Activated CD8-positive, alpha-beta memory T cell treated with anti-CD3 and anti-CD28 coated beads, Interleukin-2, amount 50 U/mL, for 48 hours (primary cell): ENCODE measurements around the gene ZNRF4.
A peak's percentile ranks its signal among the peaks of the same experiment; 100 is the strongest.
"Not testable (repeated sequence)": the region's sequence is repeated elsewhere in the genome, so short reads cannot be mapped to it uniquely, and the experiment has no call there.

ENCODE experiments used
- DNase-seq: peaks from one replicate; pipeline ENCODE4 v3.0.0-alpha.2; 2020

ZNRF4 gene

DNA sequence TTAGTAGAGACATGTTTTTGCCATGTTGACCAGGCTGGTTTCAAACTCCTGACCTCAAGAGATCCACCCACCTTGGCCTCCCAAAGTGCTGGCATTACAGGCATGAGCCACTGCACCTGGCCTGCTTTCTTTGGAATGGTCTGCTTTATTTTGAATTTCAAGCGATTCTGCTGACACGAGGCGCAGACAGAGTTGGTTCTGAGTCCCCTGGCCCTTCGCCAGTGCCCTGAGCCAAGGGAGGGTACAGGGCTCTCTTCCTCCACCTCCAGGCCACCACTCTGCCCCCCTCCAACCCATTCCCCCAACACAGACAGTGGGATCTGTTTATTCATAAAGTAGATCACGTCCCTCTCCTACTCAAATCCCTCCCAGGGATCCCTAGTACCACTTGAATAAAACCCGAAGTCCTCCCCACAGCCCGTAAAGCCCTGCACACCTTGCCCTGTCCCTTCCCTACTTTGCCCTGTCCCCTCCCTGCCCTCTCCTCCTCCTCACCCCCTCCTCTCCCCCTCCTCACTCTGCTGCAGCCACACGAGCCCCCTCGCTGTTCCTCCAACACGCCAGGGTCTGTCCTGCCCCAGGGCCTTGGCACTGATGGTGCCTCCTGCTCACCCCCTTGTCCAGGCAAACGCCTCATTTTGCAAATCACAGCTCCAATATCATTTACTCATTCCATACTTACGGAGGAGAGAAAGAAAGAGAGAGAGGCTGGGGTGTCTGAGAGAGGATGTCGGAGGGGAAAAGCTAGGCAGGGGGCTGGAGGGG, 22.4 kb downstream of the ZNRF4 start:
- no peak for DNase-seq

- no peak for DNase-seq
Observed at GRCh38 chr19:5478241-5478924, 23.2 kb downstream of the ZNRF4 start.

DNA sequence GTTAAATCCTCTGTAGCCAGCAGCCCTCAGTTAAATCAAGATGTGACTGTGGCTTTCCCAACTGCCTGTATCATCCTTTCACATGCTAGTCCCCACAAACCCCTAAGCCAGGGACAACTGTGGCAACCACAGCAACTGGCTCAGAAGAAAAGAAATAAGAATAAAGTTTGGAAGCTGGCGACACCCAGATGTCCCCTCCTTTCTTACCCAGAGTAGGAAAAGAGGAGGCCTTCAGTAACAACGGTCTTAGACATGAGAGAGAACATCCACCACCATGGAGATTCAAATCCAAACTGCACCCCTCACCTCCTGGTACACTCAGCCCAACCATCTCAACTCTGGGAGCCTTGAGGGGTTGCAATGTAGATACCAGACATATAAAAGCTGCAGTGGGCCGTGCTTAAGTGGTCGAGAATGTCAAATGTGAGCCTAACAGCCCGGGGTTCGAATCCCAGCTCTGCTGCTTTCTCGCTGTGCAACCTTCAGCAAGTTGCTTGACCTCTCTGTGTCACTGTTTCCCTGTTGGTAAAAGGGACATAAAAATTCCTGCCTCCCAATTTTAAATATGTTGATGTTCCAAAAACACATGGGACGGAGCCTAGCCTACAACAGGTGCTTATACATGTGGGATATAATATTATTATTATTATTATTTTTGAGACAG, 23.8 kb downstream of the ZNRF4 start:
- DNase-seq, result no peak

DNA sequence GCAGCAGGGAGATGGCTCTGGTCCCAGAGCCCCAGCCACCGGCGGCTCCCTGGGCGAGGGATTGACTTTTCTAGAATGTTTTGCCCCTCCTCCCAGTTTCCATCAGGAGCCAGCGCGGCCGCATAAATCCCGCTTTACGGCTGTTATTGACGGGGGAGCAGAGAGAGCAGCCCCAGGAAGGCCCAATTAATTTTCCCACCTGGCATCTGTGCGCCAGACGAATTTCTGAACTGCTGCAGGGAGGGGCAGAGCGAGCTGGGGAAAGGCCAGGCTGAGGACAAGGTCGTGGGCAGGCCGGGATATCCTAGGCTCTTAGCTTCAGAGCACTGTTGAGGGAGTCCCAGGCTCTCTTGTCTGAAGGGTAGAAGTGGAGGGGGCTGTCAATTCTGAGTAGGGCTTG, 24.7 kb downstream of the ZNRF4 start:
- DNase-seq, result no peak

DNA sequence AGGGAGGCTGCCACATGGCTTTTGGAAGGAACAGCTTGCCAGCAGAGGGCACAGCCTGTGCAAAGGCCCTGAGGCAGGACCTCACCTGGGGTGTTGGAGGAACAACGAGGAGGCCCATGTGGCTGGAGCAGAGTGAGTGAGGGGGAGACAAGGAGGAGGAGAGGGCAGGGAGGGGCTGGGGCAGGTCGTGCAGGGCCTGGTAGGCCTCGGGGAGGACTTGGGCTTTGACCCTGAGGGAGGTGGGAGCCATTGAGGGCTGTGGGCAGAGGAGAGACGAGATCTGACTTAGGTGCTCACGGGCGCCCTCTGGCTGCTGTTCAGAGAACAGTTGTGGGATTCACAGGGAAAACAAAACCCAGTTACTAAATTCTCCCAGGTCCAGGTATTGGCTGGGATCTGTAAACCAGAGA, 25.2 kb downstream of the ZNRF4 start:
- peak; percentile 69 for DNase-seq

GRCh38 chr19:5481957-5482356, 26.7 kb downstream of the ZNRF4 start:
- no peak for DNase-seq

- DNase-seq, result no peak
Observed at GRCh38 chr19:5484398-5485285, 29.4 kb downstream of the ZNRF4 start.

- DNase-seq, result no peak
Observed at GRCh38 chr19:5485286-5485636, 30.0 kb downstream of the ZNRF4 start.

- DNase-seq, result not testable (repeated sequence)
Observed at GRCh38 chr19:5485658-5486057, 30.4 kb downstream of the ZNRF4 start.

DNA sequence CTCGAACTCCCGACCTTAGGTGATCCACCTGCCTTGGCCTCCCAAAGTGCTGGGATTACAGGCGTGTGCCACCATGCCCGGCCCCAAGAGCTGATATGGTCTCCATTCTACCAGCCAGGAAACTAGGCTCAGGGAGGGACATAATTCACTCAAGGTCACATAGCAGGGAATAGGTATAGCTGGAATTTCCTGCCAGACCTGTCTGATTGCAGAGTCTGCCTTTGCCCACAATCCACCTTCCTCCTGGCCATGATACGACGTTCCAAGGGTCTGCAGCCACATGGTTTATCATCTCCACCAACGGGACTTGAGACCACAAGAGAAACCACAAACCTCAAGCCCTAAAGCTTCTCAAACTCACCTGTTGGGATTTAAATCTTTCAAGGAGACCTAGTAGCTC, 32.0 kb downstream of the ZNRF4 start:
- DNase-seq, result no peak

- no peak for DNase-seq
Observed at GRCh38 chr19:5489551-5489950, 34.3 kb downstream of the ZNRF4 start.

DNA sequence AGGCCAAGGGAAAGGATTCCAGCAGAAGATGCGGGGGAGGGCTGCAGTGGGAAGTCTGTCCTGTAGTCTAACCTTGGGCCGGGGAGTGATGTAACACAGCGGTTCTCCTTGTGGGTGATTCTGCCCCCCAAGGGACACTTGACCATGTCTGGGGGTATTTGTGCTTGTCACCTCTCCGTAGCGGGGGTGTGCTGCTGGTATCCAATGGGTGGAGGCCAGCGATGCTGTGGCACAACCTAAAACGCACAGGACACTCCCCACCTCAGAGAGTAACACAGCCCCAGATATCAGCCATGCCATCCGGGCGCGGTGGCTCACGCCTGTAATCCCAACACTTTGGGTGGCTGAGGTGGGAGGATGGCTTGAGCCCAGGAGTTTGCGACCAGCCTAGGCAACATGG, 36.3 kb downstream of the ZNRF4 start:
- DNase-seq, result no peak

GRCh38 chr19:5492281-5492634, 37.0 kb downstream of the ZNRF4 start:
- DNase-seq, result no peak

DNA sequence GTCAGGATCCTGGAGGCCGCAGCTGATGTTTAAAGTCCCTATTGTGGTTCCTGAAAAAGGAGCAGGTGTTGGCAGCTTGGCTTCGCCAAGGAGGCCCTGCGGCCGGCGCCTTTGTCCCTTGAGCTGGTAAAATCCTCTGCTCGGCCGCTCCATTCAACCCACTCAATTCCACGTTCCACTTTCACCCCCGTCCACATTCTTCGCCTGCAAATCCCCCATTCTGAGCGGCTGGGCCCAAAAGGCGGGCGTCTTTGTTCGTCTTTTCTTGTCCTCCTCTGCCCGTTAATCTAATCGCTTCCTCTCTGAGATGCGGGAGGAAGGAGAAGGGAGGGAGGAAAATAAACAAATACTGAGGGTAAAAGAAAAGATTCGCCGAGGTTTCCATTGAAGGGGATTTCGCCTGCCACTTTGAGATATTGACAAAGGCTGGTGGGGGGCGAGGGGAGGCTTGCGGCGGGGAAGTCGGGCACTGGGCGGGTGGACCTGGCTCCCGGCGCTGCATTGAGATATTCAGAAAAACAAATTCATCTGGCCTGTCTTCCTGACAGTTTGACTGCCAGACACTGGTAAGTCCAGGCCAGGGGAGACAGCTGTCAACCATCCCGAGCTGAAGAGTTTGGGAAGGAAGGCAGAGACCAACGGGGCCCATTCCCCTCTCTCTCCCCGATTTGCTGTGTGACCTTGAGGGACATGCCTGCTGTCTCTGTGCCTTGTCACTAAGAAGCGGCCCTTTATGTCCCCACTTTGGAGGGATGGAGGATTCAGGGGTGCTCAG, 37.6 kb downstream of the ZNRF4 start:
- DNase-seq, result no peak

- DNase-seq, result no peak
Observed at GRCh38 chr19:5494773-5495172, 39.6 kb downstream of the ZNRF4 start.

GRCh38 chr19:5495792-5496191, 40.6 kb downstream of the ZNRF4 start:
- DNase-seq, result no peak

GRCh38 chr19:5497297-5497696, 42.1 kb downstream of the ZNRF4 start:
- no peak for DNase-seq

DNA sequence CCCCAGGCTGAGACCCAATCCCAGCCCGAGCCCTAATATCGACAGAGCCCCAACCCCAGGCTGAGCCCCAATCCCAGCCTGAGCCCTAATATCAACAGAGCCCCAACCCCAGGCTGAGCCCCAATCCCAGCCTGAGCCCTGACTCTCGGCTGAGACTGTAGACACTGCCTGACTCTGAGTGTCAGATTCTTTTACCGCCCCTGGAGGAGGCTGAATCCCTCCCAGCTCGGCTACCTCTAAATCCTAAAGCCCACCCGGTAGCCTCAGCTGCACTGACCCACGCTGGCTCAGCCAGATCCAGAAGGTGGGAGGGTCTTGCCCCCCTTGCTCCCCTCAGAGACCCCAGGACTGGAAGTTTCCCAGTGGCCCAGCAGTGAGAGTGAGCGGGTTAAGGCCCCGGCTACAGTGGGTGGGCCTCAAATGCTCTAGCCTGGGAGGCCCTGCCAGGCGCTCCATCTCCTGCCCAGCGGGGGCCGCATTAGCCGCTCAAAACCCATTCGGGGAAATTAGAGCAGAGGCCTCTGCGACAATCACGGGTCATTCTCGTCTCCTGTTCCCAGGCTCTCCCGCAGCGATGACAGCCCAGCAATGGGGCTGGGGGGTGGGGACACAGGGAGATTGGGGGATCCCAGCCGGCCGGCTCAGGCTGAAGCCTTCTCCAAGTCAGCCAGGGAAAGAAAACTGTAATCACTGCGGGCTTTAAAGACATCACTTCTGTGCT, 43.8 kb downstream of the ZNRF4 start:
- no peak for DNase-seq

- DNase-seq, result no peak
Observed at GRCh38 chr19:5501907-5502306, 46.7 kb downstream of the ZNRF4 start.

DNA sequence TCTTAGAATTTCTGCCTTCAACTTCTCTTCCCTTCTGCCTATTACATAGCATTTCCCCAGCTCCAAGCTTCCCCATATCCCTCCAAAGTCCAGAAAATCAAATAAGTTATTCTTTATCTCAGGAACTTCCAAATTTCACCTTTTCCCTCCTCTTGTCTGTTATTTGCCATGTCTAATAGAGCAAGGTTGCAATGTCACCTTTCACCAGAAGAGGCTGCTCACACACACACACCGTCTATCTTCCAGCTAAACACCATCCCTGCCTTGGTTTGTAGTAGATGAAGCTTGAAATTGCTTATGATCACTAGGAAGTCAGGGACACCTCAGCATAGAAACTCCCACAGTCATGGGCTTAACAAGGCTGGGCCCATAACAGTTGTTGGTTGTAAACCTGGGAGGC, 48.4 kb downstream of the ZNRF4 start:
- no peak for DNase-seq

- no peak for DNase-seq
Observed at GRCh38 chr19:5504114-5504513, 48.9 kb downstream of the ZNRF4 start.
